HEK293 (cell line): ENCODE measurements around the gene RTKN.
A peak's percentile ranks its signal among the peaks of the same experiment; 100 is the strongest.
"Not testable (repeated sequence)": the region's sequence is repeated elsewhere in the genome, so short reads cannot be mapped to it uniquely, and the experiment has no call there.

Source experiments
- CTCF ChIA-PET: fragments of 350-600 bp; formaldehyde crosslinking; extraction: SDS; loops from one replicate; lab custom pipeline; 2021; ENCODE audit warnings: antibody characterized with exemption; lab: Yijun Ruan, JAX
- POLR2A ChIA-PET: fragments of 300-600 bp; formaldehyde crosslinking; extraction: SDS; loops from one replicate; lab custom pipeline; 2020; ENCODE audit warnings: antibody characterized with exemption, inconsistent platforms; lab: Yijun Ruan, JAX
- H3K27ac ChIP-seq: fragments of 200-500 bp; sonication (Bioruptor generic); 2 replicates; pipeline ENCODE4 v1.5.1; 2014; ENCODE audit warnings: low read depth, low read length, control low read depth, inconsistent platforms; ENCODE audit errors: extremely low read depth
- H3K36me3 ChIP-seq, 2 experiments: fragments of 200-500 bp in 1 of 2; sonication (Bioruptor generic) in 1 of 2; 1 replicate in 1 of 2; 2 replicates in 1 of 2; pipeline ENCODE4 v1.5.1; 2014 to 2017; ENCODE audit warnings: inconsistent platforms in 2 of 2, low read length in 2 of 2; ENCODE audit not compliant: control insufficient read depth in 2 of 2, insufficient read depth in 1 of 2
- H3K4me1 ChIP-seq: fragments of 200-500 bp; sonication (Bioruptor generic); 2 replicates; pipeline ENCODE4 v1.5.1; 2014; ENCODE audit warnings: mild to moderate bottlenecking, low read length, inconsistent platforms; ENCODE audit not compliant: control insufficient read depth, insufficient read depth
- H3K4me3 ChIP-seq: 2 replicates; pipeline ENCODE4 v1.5.1; 2011; ENCODE audit warnings: low read depth, mild to moderate bottlenecking, control low read depth, low read length, moderate library complexity
- H3K9me3 ChIP-seq: fragments of 200-500 bp; sonication (Bioruptor generic); 2 replicates; pipeline ENCODE4 v1.5.1; 2014; ENCODE audit warnings: low read depth, low read length, inconsistent platforms; ENCODE audit not compliant: control insufficient read depth, insufficient read depth
- ATF2 ChIP-seq: fragments of 450-650 bp; formaldehyde crosslinking; IDR thresholded peaks from 2 replicates; pipeline ENCODE4 v1.5.1; 2016; ENCODE audit warnings: missing biosample characterization, missing genetic modification characterization, low read depth
- BCL11A ChIP-seq: fragments of 450-650 bp; formaldehyde crosslinking; IDR thresholded peaks from 2 replicates; pipeline ENCODE4 v1.5.1; 2016; ENCODE audit warnings: low read depth, missing biosample characterization, missing genetic modification characterization
- EGR2 ChIP-seq: fragments of 450-650 bp; formaldehyde crosslinking; IDR thresholded peaks from 2 replicates; pipeline ENCODE4 v1.5.1; 2016; ENCODE audit warnings: low read depth, missing biosample characterization, missing genetic modification characterization
- PRDM1 ChIP-seq: fragments of 450-650 bp; formaldehyde crosslinking; IDR thresholded peaks from 2 replicates; pipeline ENCODE4; 2016; ENCODE audit warnings: missing biosample characterization, missing genetic modification characterization
- ZBTB17 ChIP-seq: fragments of 450-650 bp; formaldehyde crosslinking; IDR thresholded peaks from 2 replicates; pipeline ENCODE4 v1.5.1; 2016; ENCODE audit warnings: missing biosample characterization, missing genetic modification characterization
- ZBTB7A ChIP-seq: fragments of 450-650 bp; formaldehyde crosslinking; IDR thresholded peaks from 2 replicates; pipeline ENCODE4 v1.5.1; 2016; ENCODE audit warnings: low read depth, missing biosample characterization, missing genetic modification characterization
- ZIC2 ChIP-seq: fragments of 450-650 bp; formaldehyde crosslinking; IDR thresholded peaks from 2 replicates; pipeline ENCODE4 v1.5.1; 2016; ENCODE audit warnings: missing biosample characterization, missing genetic modification characterization
- ZNF140 ChIP-seq: fragments of 450-650 bp; formaldehyde crosslinking; IDR thresholded peaks from 2 replicates; pipeline ENCODE4 v1.5.1; 2016; ENCODE audit warnings: missing biosample characterization, missing genetic modification characterization
- ZNF214 ChIP-seq: fragments of 450-650 bp; formaldehyde crosslinking; IDR thresholded peaks from 2 replicates; pipeline ENCODE4 v1.5.1; 2017; ENCODE audit warnings: missing biosample characterization, mild to moderate bottlenecking, missing genetic modification characterization, borderline replicate concordance
- ZNF223 ChIP-seq: fragments of 450-650 bp; formaldehyde crosslinking; IDR thresholded peaks from 2 replicates; pipeline ENCODE4 v1.5.1; 2016; ENCODE audit warnings: missing biosample characterization, missing genetic modification characterization
- ZNF248 ChIP-seq: fragments of 450-650 bp; formaldehyde crosslinking; IDR thresholded peaks from 2 replicates; pipeline ENCODE4 v1.5.1; 2017; ENCODE audit warnings: missing biosample characterization, missing genetic modification characterization
- ZNF335 ChIP-seq: fragments of 450-650 bp; formaldehyde crosslinking; conservative IDR thresholded peaks from 2 replicates; pipeline ENCODE4 v1.5.1; 2016; ENCODE audit warnings: missing biosample characterization, missing genetic modification characterization
- ZNF362 ChIP-seq: fragments of 450-650 bp; formaldehyde crosslinking; IDR thresholded peaks from 2 replicates; pipeline ENCODE4 v1.5.1; 2016; ENCODE audit warnings: missing biosample characterization, missing genetic modification characterization
- ZNF391 ChIP-seq: fragments of 450-650 bp; formaldehyde crosslinking; IDR thresholded peaks from 2 replicates; pipeline ENCODE4 v1.5.1; 2016; ENCODE audit warnings: low read depth, missing biosample characterization, missing genetic modification characterization, borderline replicate concordance
- ZNF596 ChIP-seq: fragments of 450-650 bp; IDR thresholded peaks from 2 replicates; pipeline ENCODE4 v1.5.0; 2018; ENCODE audit warnings: missing biosample characterization, mild to moderate bottlenecking, missing genetic modification characterization, moderate library complexity
- ZNF623 ChIP-seq: fragments of 450-650 bp; formaldehyde crosslinking; IDR thresholded peaks from 2 replicates; pipeline ENCODE4 v1.5.1; 2016; ENCODE audit warnings: missing biosample characterization, missing genetic modification characterization
- ZNF664 ChIP-seq: fragments of 450-650 bp; formaldehyde crosslinking; IDR thresholded peaks from 2 replicates; pipeline ENCODE4 v1.5.1; 2016; ENCODE audit warnings: missing biosample characterization, missing genetic modification characterization
- ZNF692 ChIP-seq: fragments of 450-650 bp; formaldehyde crosslinking; IDR thresholded peaks from 2 replicates; pipeline ENCODE4 v1.5.1; 2016; ENCODE audit warnings: missing biosample characterization, missing genetic modification characterization
- ZNF747 ChIP-seq: fragments of 450-650 bp; formaldehyde crosslinking; IDR thresholded peaks from 2 replicates; pipeline ENCODE4 v1.5.1; 2016; ENCODE audit warnings: missing biosample characterization, missing genetic modification characterization
- ZNF791 ChIP-seq: fragments of 450-650 bp; formaldehyde crosslinking; IDR thresholded peaks from 2 replicates; pipeline ENCODE4 v1.5.1; 2016; ENCODE audit warnings: missing biosample characterization, missing genetic modification characterization
- ZSCAN23 ChIP-seq: fragments of 450-650 bp; formaldehyde crosslinking; IDR thresholded peaks from 2 replicates; pipeline ENCODE4 v1.5.1; 2016; ENCODE audit warnings: missing biosample characterization, missing genetic modification characterization
- TF ChIP-seq, protein P1 (sequence below): fragments of 450-650 bp; formaldehyde crosslinking; IDR thresholded peaks from 2 replicates; pipeline ENCODE4 v1.5.1; 2017; ENCODE audit warnings: missing biosample characterization, missing genetic modification characterization

Gene RTKN

DNA sequence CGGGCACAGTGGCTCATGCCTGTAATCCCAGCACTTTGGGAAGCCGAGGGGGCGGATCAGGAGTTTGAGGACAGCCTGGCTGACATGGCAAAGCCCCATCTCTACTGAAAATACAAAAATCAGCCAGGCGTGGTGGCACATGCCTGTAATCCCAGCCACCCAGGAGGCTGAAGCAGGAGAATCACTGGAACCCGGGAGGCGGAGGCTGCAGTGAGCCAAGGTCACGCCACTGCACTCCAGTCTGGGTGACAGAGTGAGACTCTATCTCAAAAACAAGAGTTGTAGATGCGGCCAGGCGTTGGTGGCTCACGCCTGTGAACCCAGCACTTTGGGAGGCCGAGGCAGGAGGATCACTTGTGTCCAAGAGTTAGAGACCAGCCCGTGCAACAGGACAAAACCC, 29.0 kb upstream of the RTKN start:
- not testable (repeated sequence) for H3K9me3 ChIP-seq
- peaks cover 8 to 17% of the 10 kb centered on the region in 2 experiments; a peak in 2 of 3 replicates for H3K36me3 ChIP-seq
- 0 out of 2 replicates have a peak, but pooled peaks have one; percentile 14 for TF ChIP-seq ZNF362 (tag by site-specific recombination)
- TF ChIP-seq, all 188 proteins: peak for 1; not testable (repeated sequence) for 187
- CTCF ChIA-PET, H3K4me3 ChIP-seq, H3K27ac ChIP-seq, H3K4me1 ChIP-seq: not testable (repeated sequence)
- POLR2A ChIA-PET: interaction anchor here (1.0 to 4.0 kb wide), 3 partner anchors 10 to 59 kb away, joined by 3 to 44 read pairs (median 13); partner anchors contain the start of genes AUP1, HTRA2 and WBP1

- no peaks in the 10 kb centered on the region for H3K9me3 ChIP-seq
- POLR2A ChIA-PET: interaction anchor here (1.2 to 1.6 kb wide), 2 partner anchors 8 to 18 kb away, joined by 5 to 6 read pairs; partner anchors contain the start of genes CCDC142 and TTC31
- peaks cover 0 to 31% of the 10 kb centered on the region in 2 experiments; a peak in 1 of 3 replicates for H3K36me3 ChIP-seq
- no peaks in the 10 kb centered on the region for H3K4me1 ChIP-seq
- H3K4me3 ChIP-seq: peak overlapping the region; percentile 88
- CTCF ChIA-PET: interaction anchor here (0.7 to 1.4 kb wide), 3 partner anchors 44 to 182 kb away, joined by 3 to 5 read pairs (median 3); no protein-coding TSS in a partner anchor
- H3K27ac ChIP-seq: peak overlapping the region; percentile 74; the same call in 1 of the 2 replicates
- no peak for TF ChIP-seq ZNF623
- TF ChIP-seq ZNF747: no peak
- peak; percentile 14; the same call in 1 of the 2 replicates for TF ChIP-seq ZNF335 (tag by site-specific recombination)
- no peak for TF ChIP-seq ZIC2 (tag by site-specific recombination)
- 0 out of 2 replicates have a peak, but pooled peaks have one; percentile 25 for TF ChIP-seq ZNF692 (tag by site-specific recombination)
- no peak for TF ChIP-seq ZBTB17 (tag by site-specific recombination)
- TF ChIP-seq, all 188 proteins: peak for 2
Measured at GRCh38 chr2:74464406-74464805, 22.7 kb upstream of the RTKN start.

DNA sequence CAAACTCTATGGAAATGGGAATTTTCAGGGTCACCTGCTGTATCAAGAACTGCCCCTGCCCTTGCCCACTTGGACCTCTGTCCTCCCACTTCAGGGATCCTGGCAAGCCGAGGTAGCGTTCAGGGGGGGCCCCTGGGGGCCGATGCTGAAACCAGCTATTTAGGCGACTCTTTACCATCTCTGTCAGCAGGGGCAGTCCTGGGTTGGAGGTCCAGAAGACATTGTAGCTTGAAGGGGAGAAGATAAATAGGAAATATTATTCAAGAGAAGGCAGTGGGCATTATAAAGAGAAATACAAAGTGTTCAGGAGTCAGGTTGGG, 21.0 kb upstream of the RTKN start:
- TF ChIP-seq EGR2: no peak
- TF ChIP-seq ZNF791: no peak
- no peak for TF ChIP-seq BCL11A
- no peak for TF ChIP-seq ATF2 (tag by site-specific recombination)
- no peak for TF ChIP-seq ZNF248
- no peak for TF ChIP-seq ZNF664 (tag by site-specific recombination)
- no peak for TF ChIP-seq PRDM1 (tag by site-specific recombination)
- no peak for TF ChIP-seq ZNF214 (tag by site-specific recombination)
- TF ChIP-seq ZBTB7A (tag by site-specific recombination): no peak
- TF ChIP-seq, protein P1, sequence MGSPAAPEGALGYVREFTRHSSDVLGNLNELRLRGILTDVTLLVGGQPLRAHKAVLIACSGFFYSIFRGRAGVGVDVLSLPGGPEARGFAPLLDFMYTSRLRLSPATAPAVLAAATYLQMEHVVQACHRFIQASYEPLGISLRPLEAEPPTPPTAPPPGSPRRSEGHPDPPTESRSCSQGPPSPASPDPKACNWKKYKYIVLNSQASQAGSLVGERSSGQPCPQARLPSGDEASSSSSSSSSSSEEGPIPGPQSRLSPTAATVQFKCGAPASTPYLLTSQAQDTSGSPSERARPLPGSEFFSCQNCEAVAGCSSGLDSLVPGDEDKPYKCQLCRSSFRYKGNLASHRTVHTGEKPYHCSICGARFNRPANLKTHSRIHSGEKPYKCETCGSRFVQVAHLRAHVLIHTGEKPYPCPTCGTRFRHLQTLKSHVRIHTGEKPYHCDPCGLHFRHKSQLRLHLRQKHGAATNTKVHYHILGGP (tag by site-specific recombination): no peak
- TF ChIP-seq ZNF223 (tag by site-specific recombination): no peak
- TF ChIP-seq ZNF391 (tag by site-specific recombination): no peak
- no peak for TF ChIP-seq ZNF140 (tag by site-specific recombination)
- TF ChIP-seq ZSCAN23 (tag by site-specific recombination): no peak
- TF ChIP-seq ZNF596: no peak
- H3K4me1 ChIP-seq: no peaks in the 10 kb centered on the region
- peaks cover 0 to 31% of the 10 kb centered on the region in 2 experiments; a peak in 1 of 3 replicates for H3K36me3 ChIP-seq
- ChIA-PET POLR2A (interaction anchor here (1.1 kb wide), 1 partner anchor 72 kb away, joined by 4 read pairs; no protein-coding TSS in a partner anchor), CTCF (no interaction called here)
- 0 out of 2 replicates have a peak overlapping the region, but pooled peaks have one; percentile 42 for H3K27ac ChIP-seq
- no peaks in the 10 kb centered on the region for H3K9me3 ChIP-seq
- H3K4me3 ChIP-seq: no peak overlapping the region
